OCI-LY7 (cell line): ENCODE measurements around the gene FABP2.
"Not testable (repeated sequence)": the region's sequence is repeated elsewhere in the genome, so short reads cannot be mapped to it uniquely, and the experiment has no call there.

ENCODE experiments used
- CTCF ChIP-seq: fragments of 200-600 bp; sonication (generic); conservative IDR thresholded peaks from 2 replicates; pipeline ENCODE4 v1.5.1; 2014; ENCODE audit warnings: mild to moderate bottlenecking, antibody characterized with exemption, low read length, moderate library complexity, mixed read lengths
- EZH2phosphoT487 ChIP-seq: fragments of 200-600 bp; sonication (generic); IDR thresholded peaks from 2 replicates; pipeline ENCODE4 v1.6.1; 2018; ENCODE audit warnings: low read depth, borderline replicate concordance, mild to moderate bottlenecking, mixed run types, antibody characterized with exemption, low read length, moderate library complexity, mixed read lengths

- TF ChIP-seq CTCF, EZH2phosphoT487: not testable (repeated sequence)
Observed at GRCh38 chr4:119339895-119340294, 18.0 kb upstream of the FABP2 start.
